Pancreas (tissue), 10 donors: ENCODE data around the gene ETV5. TPM values are rescaled to one million over a fixed set of nuclear protein-coding genes. Genes with fewer than 3 reads are reported as not detected.
A peak's percentile ranks its signal among the peaks of the same experiment; 100 is the strongest.

ENCODE experiments used
- ATAC-seq, 4 donors: fragments of 200-7000 bp; cut with Tn5 transposase; one replicate each; pipeline versions ENCODE4 v1.8.0 to v1.9.1; 2020; ENCODE audit warnings: mild to moderate bottlenecking in 4 of 4, moderate library complexity in 4 of 4
- DNase-seq, 6 donors: peaks; one replicate each; pipeline ENCODE4 v3.0.0-alpha.2; 2020
- FAIRE-seq: peaks from 2 replicates; lab custom pipeline; 2012; peaks lifted over from hg19 to GRCh38; lab: Jason Lieb, UNC
- H3K27ac ChIP-seq, 4 donors: fragments of 200-600 bp; sonication (generic); 1 replicate in 3 of 4; 2 replicates in 1 of 4; pipeline versions ENCODE4 v1.5.0 to v1.8.0; 2020
- H3K27me3 ChIP-seq, 4 donors: fragments of 200-600 bp; one replicate each; pipeline ENCODE4 v1.8.0; 2021
- H3K36me3 ChIP-seq, 3 donors: fragments of 200-600 bp; sonication (generic) in 1 of 3; one replicate each; pipeline versions ENCODE4 v1.5.0 to v1.8.0; 2020 to 2021
- H3K4me1 ChIP-seq, 3 donors: fragments of 200-600 bp; one replicate each; pipeline ENCODE4 v1.8.0; 2021
- H3K4me3 ChIP-seq, 4 donors: fragments of 200-600 bp; sonication (generic) in 2 of 4; one replicate each; pipeline versions ENCODE4 v1.5.0 to v1.8.0; 2020 to 2021
- H3K9me3 ChIP-seq, 4 donors: fragments of 200-600 bp; one replicate each; pipeline ENCODE4 v1.8.0; 2021
- CTCF ChIP-seq, 4 donors: fragments of 200-600 bp; sonication (generic) in 3 of 4; IDR thresholded peaks; one replicate each; pipeline versions ENCODE4 v1.5.0 to v1.8.0; 2021; ENCODE audit warnings: antibody characterized with exemption in 4 of 4
- WGBS, 2 donors: extraction: QIAGEN DNeasy Blood & Tissue Kit; methylation state at CpG; one replicate each; pipeline ENCODE4 v1.1.7; 2013; 5-methylcytosine and 5-hydroxymethylcytosine counted together
- intact Hi-C, 3 donors: fragments of 100-400 bp; cut with DNase I; formaldehyde crosslinking; loops; one replicate each; pipeline versions ENCODE4 v1.11.1 to v1.14.2; 2022
- polyA plus RNA-seq, 2 donors: library from polyadenylated mRNA; stranded (reverse); fragments of 200-250 nt; gene quantifications; one replicate each; pipeline ENCODE4 v1.2.3, GENCODE V29; 2013
- total RNA-seq, 6 donors: library from RNA; stranded (reverse); fragmentation: NEBNext Ultra II Directional in 4 of 6; extraction: Animal tissue kit (Norgen Biotek cat#: 25700) in 4 of 6; gene quantifications; one replicate each; pipeline versions ENCODE4 v1.2.1 to v1.2.4, GENCODE V29; 2021 to 2023
- donor health status: healthy with polysubstance abuse.
- donor health status: DM: no; HTN: no; CAD: no; lungs with moderate emphysema.
- donor health status: DM: no; HTN: no; CAD: no.
- donor health status: control.
- donor health status: control.
- donor health status: Bipolar disorder and iron deficiency.
- donor health status: DM: yes; HTN: yes; CAD: no.
- donor health status: DM: no; HTN: no; CAD: no.
- donor health status: DM: no; HTN: no; CAD: no.
- donor health status: DM: yes; HTN: yes; CAD: no.

ETV5 gene
- total and polyA plus RNA-seq, 8 donors, result 12.2 to 58.5 (median 24.9) TPM

DNA sequence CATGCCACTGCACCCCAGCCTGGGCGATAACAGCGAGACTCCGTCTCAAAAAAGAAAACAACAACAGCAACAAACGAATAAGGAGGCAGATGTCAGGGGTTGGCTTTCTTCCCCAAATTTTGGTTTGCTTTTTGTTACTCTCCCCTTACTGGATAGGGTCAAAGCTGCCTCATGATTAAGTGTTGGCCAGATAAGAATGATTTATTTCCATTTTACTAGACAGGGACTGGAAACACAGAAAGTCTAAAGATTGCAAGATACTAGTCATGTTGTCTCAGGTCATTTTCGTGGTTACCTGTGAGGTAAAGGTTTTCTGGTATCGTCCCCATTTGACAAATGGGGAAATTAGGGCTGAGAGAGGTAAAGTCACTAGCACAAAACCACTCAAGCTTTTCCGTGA is 18.6 kb upstream of the ETV5 start:
- no peak for FAIRE-seq
- ATAC-seq, result no peak
- intact Hi-C loops, result no loop called here
- Histone ChIP-seq H3K4me1 (peaks cover 0 to 17% (median 11%) of the 10 kb centered on the region in 3 donors), H3K9me3 (no peaks in the 10 kb centered on the region), H3K27me3 (no peaks in the 10 kb centered on the region), H3K36me3 (no peaks in the 10 kb centered on the region), H3K4me3 (no peak overlapping the region), H3K27ac (no peak overlapping the region)
- TF ChIP-seq CTCF (IDR thresholded peaks at IDR 0.05), result no peak
- no peak for DNase-seq
- 80 to 83% methylated on average over 6 to 7 of the region's 7 CpGs for WGBS, 2 donors

DNA sequence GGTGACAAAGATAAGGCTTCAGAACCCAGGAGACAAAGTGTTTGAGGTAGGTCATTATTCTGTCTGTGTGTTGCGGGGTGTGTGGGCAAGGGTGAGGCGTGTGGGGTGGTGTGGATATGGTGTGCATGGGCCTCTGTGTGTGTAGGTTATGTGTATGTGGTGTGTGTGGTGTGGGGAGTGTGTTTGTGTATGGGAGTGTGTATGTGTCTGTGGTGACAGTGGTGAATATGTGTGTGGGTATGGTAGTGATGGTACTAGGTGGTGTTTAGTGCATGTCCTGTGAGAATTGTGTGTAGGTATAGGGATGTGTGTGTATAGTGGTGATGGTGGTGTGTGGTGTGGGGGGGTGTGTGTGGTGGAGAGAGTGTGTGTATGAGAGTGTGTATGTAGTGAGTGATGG is 16.2 kb upstream of the ETV5 start:
- intact Hi-C loops, result no loop called here
- ATAC-seq, result no peak
- no peak for TF ChIP-seq CTCF (IDR thresholded peaks at IDR 0.05)

DNA sequence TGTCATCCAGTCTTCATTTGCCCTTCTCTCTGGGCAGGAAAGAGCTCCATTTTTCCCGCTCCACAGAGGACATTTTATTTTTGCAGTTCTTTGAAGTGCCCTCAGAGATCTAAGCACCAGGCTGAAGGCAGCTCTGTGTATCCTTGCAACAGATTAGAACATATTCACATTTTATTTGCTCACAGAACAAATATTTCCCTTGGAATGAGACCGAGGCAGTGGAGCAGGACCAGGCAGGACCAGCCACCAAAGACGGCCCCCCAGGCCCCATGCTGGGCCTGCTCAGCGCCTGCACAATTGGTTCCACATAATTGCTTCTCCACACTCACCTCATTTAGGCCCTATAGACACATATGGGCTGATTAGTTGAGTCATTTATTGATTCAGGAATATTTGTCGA is 15.7 kb upstream of the ETV5 start:
- ATAC-seq (peak; percentile 33 to 73 (median 67)), FAIRE-seq (no peak), DNase-seq (peak in 3 of 6 donors; percentile 40 to 65 (median 42))
- no peaks in the 10 kb centered on the region for H3K9me3 ChIP-seq
- H3K27me3 ChIP-seq, result no peaks in the 10 kb centered on the region
- peak overlapping the region; percentile 37 to 84 (median 58) for H3K27ac ChIP-seq
- H3K4me1 ChIP-seq, result peaks cover 0 to 13% (median 0%) of the 10 kb centered on the region in 3 donors
- H3K4me3 ChIP-seq, result no peak overlapping the region
- no peak for TF ChIP-seq CTCF (IDR thresholded peaks at IDR 0.05)
- 27 to 32% methylated on average over 5 of the region's 5 CpGs for WGBS, 2 donors
- intact Hi-C loops, result no loop called here
- H3K36me3 ChIP-seq, result no peaks in the 10 kb centered on the region

More for the DNA sequence above, 16.2 kb upstream of the ETV5 start:
- no peaks in the 10 kb centered on the region for H3K9me3 ChIP-seq
- H3K4me3 ChIP-seq, result no peak overlapping the region
- no peaks in the 10 kb centered on the region for H3K27me3 ChIP-seq
- H3K27ac ChIP-seq, result peak overlapping the region; percentile 37 to 84 (median 58)
- DNase-seq (no peak), FAIRE-seq (no peak)
- peaks cover 0 to 13% (median 0%) of the 10 kb centered on the region in 3 donors for H3K4me1 ChIP-seq
- H3K36me3 ChIP-seq, result no peaks in the 10 kb centered on the region
- 94 to 99% methylated on average over 2 of the region's 2 CpGs for WGBS, 2 donors

DNA sequence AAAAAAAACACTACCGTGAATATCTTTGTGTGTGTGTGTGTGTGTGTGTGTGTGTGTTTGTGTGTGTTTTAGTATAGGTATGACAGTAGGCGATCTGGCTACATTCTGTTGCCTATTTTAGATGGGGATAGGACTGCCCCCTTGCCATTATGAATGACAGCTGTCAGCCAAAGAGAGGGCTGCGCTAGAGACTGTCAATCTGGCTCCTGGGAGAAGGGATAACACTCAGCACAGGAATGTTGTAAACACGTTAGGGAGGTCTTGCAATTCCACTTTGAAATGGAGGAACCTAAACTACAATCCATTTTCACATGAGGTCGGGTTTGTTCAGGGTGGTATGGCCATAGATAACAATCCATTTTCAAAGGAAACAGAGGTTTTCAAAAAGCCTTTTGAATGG is 14.1 kb upstream of the ETV5 start:
- DNase-seq (no peak), ATAC-seq (no peak), FAIRE-seq (no peak)
- Histone ChIP-seq H3K27me3 (no peaks in the 10 kb centered on the region), H3K36me3 (no peaks in the 10 kb centered on the region), H3K27ac (peak overlapping the region; percentile 37 to 84 (median 74)), H3K4me1 (peaks cover 0 to 15% (median 0%) of the 10 kb centered on the region in 3 donors), H3K4me3 (peak overlapping the region in 1 of 4 donors; percentile 18), H3K9me3 (no peaks in the 10 kb centered on the region)
- intact Hi-C loops, result no loop called here
- 33 to 35% methylated on average over 5 of the region's 5 CpGs for WGBS, 2 donors
- TF ChIP-seq CTCF (IDR thresholded peaks at IDR 0.05), result no peak

DNA sequence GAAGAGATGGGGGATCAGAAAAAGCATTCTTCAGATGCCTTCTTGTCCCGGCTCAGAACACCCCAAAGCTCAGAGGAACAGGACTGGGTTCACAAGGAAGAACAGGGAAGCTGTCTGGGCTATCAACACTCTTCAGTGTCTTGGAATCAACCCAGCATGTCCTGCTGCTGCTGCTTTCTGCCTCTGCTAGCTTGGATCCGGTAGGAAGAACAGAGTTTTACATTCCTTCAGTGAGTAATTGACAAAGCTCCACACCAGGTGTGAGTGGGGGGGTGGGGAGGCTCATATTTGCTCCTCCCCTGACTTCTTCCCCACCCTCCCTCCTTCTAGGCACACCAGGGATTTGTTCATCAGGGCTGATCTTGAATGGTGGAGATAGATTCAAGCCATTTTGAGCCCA is 13.1 kb upstream of the ETV5 start:
- ATAC-seq, result peak; percentile 81 to 84 (median 81)
- H3K27ac ChIP-seq, result peak overlapping the region; percentile 70 to 84 (median 74)

More for the DNA sequence above, 13.1 kb upstream of the ETV5 start:
- Histone ChIP-seq H3K9me3 (no peaks in the 10 kb centered on the region), H3K27me3 (no peaks in the 10 kb centered on the region), H3K4me3 (peak overlapping the region in 2 of 4 donors; percentile 28 to 30), H3K4me1 (peaks cover 0 to 15% (median 0%) of the 10 kb centered on the region in 3 donors), H3K36me3 (no peaks in the 10 kb centered on the region)
- DNase-seq (peak in 5 of 6 donors; percentile 64 to 88 (median 79)), FAIRE-seq (no peak)
- TF ChIP-seq CTCF (IDR thresholded peaks at IDR 0.05), result no peak
- intact Hi-C loops, result no loop called here
- 8 to 12% methylated on average over 2 of the region's 2 CpGs for WGBS, 2 donors
